ENCODE data around the gene FKBP14.

FKBP14 gene

DNA sequence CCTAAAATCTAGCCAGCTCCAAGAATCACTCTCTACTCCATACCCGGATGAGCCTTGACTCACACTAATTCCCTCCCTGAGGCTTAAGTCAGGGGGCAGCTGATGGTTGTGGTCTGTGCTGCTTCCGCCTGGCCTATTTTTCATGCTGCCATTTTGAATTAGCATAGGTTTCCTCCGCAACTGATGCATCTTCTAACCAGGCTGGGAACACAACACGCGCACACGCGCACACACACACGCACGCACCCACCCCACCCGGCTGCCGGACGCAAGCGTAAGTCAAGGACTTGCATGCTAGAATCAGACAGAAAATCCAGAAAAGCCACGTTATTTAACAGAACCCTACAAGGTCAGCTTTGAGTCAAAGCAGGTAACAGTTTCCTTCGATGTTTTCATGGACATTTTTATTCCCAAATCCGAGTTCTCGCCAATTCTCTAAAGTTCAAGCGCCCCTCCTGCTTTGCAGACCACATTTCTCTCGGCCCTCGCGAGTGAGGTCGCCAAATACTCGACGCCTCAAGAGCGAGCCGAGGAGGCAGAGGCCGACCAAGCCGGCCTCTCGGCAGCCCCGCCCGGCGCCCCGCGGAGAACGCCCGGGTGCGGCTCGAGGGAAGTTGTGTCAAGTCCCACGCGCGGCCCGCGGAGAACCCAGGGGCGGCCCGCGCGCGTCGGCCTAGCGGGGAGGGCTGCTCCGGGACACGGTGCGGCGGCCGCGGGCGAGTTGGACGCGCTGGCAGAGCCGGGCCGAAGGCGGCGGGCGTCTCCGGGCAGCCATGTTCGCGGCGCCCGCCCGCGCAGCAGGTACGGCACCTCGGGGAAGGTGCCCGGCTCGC, 37.9 kb downstream of the FKBP14 start:
- peak overlapping the region; percentile 66 for H3K4me3 ChIP-seq (ENCODE audit: low read length)
- peak; percentile 56 for DNase-seq (ENCODE audit: low read depth)
- TF ChIP-seq, protein P1, sequence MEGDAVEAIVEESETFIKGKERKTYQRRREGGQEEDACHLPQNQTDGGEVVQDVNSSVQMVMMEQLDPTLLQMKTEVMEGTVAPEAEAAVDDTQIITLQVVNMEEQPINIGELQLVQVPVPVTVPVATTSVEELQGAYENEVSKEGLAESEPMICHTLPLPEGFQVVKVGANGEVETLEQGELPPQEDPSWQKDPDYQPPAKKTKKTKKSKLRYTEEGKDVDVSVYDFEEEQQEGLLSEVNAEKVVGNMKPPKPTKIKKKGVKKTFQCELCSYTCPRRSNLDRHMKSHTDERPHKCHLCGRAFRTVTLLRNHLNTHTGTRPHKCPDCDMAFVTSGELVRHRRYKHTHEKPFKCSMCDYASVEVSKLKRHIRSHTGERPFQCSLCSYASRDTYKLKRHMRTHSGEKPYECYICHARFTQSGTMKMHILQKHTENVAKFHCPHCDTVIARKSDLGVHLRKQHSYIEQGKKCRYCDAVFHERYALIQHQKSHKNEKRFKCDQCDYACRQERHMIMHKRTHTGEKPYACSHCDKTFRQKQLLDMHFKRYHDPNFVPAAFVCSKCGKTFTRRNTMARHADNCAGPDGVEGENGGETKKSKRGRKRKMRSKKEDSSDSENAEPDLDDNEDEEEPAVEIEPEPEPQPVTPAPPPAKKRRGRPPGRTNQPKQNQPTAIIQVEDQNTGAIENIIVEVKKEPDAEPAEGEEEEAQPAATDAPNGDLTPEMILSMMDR (IDR thresholded peaks at IDR 0.05; ENCODE audit: insufficient read depth, low read depth, low read length, missing control alignments) = no peak

DNA sequence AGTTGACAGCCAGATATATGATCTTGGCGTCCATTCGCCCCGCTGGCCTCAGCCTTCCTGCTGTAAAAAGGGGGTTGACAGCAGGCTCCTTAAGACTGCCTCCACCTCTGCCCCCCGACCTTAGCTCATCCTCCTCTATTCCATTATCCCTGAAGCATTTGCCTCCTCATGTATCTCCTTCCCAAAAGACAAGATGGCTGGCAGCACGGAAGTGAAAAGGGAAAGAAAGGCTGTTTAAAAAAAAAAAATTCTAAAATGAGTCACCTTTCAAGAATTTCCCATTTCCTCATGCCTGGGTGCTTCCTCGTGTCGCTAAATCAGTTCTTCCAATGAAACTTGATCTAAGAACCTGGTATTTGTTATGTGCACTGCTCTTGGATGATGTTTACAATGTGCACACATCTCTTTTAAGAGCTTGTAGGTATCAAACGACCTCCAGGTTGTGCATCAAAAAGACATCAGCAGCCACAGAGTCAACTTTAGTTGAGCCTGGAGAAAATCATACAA, 38.6 kb downstream of the FKBP14 start:
- H3K4me3 ChIP-seq (ENCODE audit: low read length) = peak overlapping the region; percentile 4
- TF ChIP-seq, protein P1 (IDR thresholded peaks at IDR 0.05; ENCODE audit: insufficient read depth, low read depth, low read length, missing control alignments) = no peak
- DNase-seq (ENCODE audit: low read depth) = peak; percentile 79

DNA sequence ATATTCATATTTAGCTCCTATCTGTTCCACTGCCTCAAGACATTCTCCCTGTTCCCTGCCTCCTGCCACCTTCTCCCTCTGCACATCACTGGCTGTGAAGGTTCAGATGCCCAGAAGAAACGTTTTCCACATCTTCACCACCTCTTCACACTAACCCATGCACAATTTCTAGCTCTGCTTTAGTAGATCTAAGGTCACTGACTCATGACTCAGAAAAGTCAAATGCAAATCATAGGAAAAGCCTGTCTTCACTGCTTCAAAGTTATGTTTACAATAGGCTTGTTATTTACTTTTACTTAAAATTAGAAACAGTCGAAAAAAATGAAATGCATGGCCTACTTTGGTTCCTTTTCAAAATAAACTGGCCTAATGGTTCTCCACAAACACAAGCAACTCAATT, 39.4 kb downstream of the FKBP14 start:
- TF ChIP-seq, protein P1 (IDR thresholded peaks at IDR 0.05; ENCODE audit: insufficient read depth, low read depth, low read length, missing control alignments) = no peak
- DNase-seq (ENCODE audit: low read depth) = peak; percentile 49
- H3K4me3 ChIP-seq (ENCODE audit: low read length) = no peak overlapping the region

DNA sequence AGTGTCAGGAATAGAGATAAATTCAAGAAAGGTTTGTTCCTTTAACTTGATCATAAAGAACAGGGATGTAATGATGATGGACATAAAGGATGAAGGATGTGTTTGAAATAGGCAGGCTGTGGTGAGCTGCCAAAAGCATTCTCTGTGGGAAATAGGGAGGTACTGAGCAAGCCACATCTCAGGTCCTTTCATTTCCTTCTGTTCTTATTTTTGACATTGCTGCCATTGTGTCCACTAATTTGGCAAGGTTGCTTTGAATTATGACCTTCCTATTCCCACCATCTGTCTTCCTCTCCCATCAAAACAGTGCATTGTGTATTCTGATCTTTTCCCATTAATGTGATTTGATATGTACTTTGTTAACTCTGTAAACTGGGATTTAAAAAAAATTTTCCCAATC, 46.4 kb downstream of the FKBP14 start:
- no peak for DNase-seq (ENCODE audit: low read depth)
- no peak overlapping the region for H3K4me3 ChIP-seq (ENCODE audit: low read length)
- TF ChIP-seq, protein P1 (IDR thresholded peaks at IDR 0.05; ENCODE audit: insufficient read depth, low read depth, low read length, missing control alignments) = no peak

DNA sequence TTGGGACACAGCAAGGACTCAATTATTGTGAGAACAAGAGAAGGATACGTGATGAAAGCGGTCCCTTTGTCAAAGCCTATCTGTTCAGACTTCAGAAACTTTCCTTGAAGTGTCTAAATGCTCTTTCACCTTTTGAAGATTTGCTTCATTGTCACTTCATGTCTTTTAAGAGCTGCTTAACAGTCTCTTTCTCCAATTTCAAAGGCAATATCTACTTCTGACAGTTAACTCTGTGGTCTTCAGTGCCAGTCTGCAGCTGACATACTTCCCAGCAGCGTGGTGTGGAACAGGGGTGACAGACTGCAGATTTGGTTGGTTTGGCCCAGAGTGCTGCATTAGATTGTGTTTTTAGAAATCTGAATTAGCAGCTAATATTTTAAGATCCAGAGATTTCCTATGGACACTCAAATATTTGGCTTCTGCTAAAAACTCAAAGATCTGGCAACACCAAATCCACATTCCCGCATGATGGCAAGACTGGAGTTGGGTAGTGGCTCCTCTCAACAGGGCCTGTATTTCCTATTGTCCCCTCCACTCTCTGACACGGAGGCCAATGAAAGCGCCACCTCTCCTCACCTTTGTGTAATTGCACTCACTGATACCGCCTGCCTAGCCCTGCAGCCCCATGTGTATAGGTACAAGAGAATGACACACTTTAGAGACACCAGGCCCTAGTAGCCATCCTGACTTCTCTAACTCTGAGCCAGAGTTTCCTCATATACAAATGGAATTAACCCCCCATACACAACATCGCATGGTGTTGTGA, 48.4 kb downstream of the FKBP14 start:
- DNase-seq (ENCODE audit: low read depth) = no peak
- TF ChIP-seq, protein P1 (IDR thresholded peaks at IDR 0.05; ENCODE audit: insufficient read depth, low read depth, low read length, missing control alignments) = no peak
- no peak overlapping the region for H3K4me3 ChIP-seq (ENCODE audit: low read length)

GRCh38 chr7:29976673-29977415, 49.7 kb downstream of the FKBP14 start:
- no peak for DNase-seq (ENCODE audit: low read depth)
- TF ChIP-seq, protein P1 (IDR thresholded peaks at IDR 0.05; ENCODE audit: insufficient read depth, low read depth, low read length, missing control alignments) = no peak
- H3K4me3 ChIP-seq (ENCODE audit: low read length) = no peak overlapping the region
